Psoas muscle (tissue), 7 donors: ENCODE results near the gene SRSF3. TPM values are rescaled to one million over a fixed set of nuclear protein-coding genes. Genes with fewer than 3 reads are reported as not detected.

Experiments
- polyA plus RNA-seq, 3 donors: library from polyadenylated mRNA; stranded (reverse); fragments of 200-250 nt; gene quantifications; one replicate each; pipeline ENCODE4 v1.2.3, GENCODE V29; 2013
- total RNA-seq, 4 donors: library from RNA; stranded (reverse); fragmentation: NEBNext Ultra II Directional in 2 of 4; extraction: Animal tissue kit (Norgen Biotek cat#: 25700) in 2 of 4; gene quantifications; one replicate each; pipeline versions ENCODE4 v1.2.1 to v1.2.4, GENCODE V29; 2021 to 2023
- donor health status: healthy with polysubstance abuse.
- donor health status: DM: no; HTN: no; CAD: no; lungs with moderate emphysema.
- donor health status: Bipolar disorder and iron deficiency.
- donor health status: healthy.
- donor health status: DM: no; HTN: no; CAD: no.
- donor health status: DM: no; HTN: no; CAD: no.
- donor health status: DM: yes; HTN: yes; CAD: no.

The SRSF3 gene
- total and polyA plus RNA-seq, 7 donors: 64.6 to 267 (median 154) TPM

Other genes with a start within 250 kb of the SRSF3 start
- not detected for gene ETV7, start 206.7 kb upstream of the SRSF3 start, total RNA-seq
- gene ETV7, start 206.7 kb upstream of the SRSF3 start, polyA plus RNA-seq: under 1 TPM in 2 of 3 donors, not detected in 1; 0.06 to 0.09 TPM
- gene PXT1, start 151.5 kb upstream of the SRSF3 start, total RNA-seq: under 1 TPM in 3 of 4 donors, not detected in 1; 0.10 to 0.34 (median 0.17) TPM
- under 1 TPM; 0.03 to 0.31 (median 0.12) TPM for gene PXT1, start 151.5 kb upstream of the SRSF3 start, polyA plus RNA-seq
- 10 to 100 TPM; 20.5 to 30.4 (median 22.3) TPM for gene KCTD20, start 151.4 kb upstream of the SRSF3 start, total RNA-seq
- gene KCTD20, start 151.4 kb upstream of the SRSF3 start, polyA plus RNA-seq: 10 to 100 TPM; 11.6 to 44.4 (median 40.0) TPM
- 10 to 100 TPM in 3 of 4 donors, 1 to 10 TPM in 1; 7.7 to 13.6 (median 12.6) TPM for gene STK38, start 46.9 kb upstream of the SRSF3 start, total RNA-seq
- gene STK38, start 46.9 kb upstream of the SRSF3 start, polyA plus RNA-seq: 10 to 100 TPM in 1 of 3 donors, 1 to 10 TPM in 2; 8.1 to 18.9 (median 8.4) TPM
- gene CDKN1A, start 84.4 kb downstream of the SRSF3 start, total RNA-seq: 100 to 1,000 TPM in 3 of 4 donors, 10 to 100 TPM in 1; 39.2 to 666 (median 157) TPM
- gene CDKN1A, start 84.4 kb downstream of the SRSF3 start, polyA plus RNA-seq: 100 to 1,000 TPM; 130 to 415 (median 273) TPM
- gene RAB44, start 103.5 kb downstream of the SRSF3 start, total RNA-seq: under 1 TPM in 1 of 4 donors, not detected in 3; 0.06 TPM
- gene RAB44, start 103.5 kb downstream of the SRSF3 start, polyA plus RNA-seq: under 1 TPM in 1 of 3 donors, not detected in 2; 0.01 TPM
- 1 to 10 TPM in 2 of 4 donors, under 1 TPM in 2; 0.27 to 1.1 (median 0.72) TPM for gene CPNE5, start 245.1 kb downstream of the SRSF3 start, total RNA-seq
- gene CPNE5, start 245.1 kb downstream of the SRSF3 start, polyA plus RNA-seq: 1 to 10 TPM in 1 of 3 donors, under 1 TPM in 2; 0.03 to 1.7 (median 0.10) TPM